CD14-positive monocyte (primary cell): Measurements from ENCODE around the gene CLDND2. TPM values are rescaled to one million over a fixed set of nuclear protein-coding genes. Genes with fewer than 3 reads are reported as not detected.

Experiments used
- DNase-seq, 3 donors: peaks; one replicate each; pipeline ENCODE4 v3.0.0-alpha.2; 2011 to 2022
- H2AFZ ChIP-seq: 2 replicates; pipeline ENCODE4 v1.6.0; 2012; ENCODE audit warnings: mild to moderate bottlenecking, low read depth, low read length, inconsistent platforms; ENCODE audit not compliant: insufficient read depth, poor library complexity, severe bottlenecking
- H3K27ac ChIP-seq, 2 donors: 1 replicate in 1 of 2; 2 replicates in 1 of 2; pipeline ENCODE4 v1.5.1; 2012 to 2013; ENCODE audit warnings: low read length in 2 of 2, control low read depth in 1 of 2, inconsistent platforms in 1 of 2, low read depth in 1 of 2, mild to moderate bottlenecking in 1 of 2
- H3K27me3 ChIP-seq, 2 donors: one replicate each; pipeline versions ENCODE4 v1.6.0 to v1.6.1; 2011 to 2013; ENCODE audit warnings: low read length in 2 of 2; ENCODE audit not compliant: control insufficient read depth in 2 of 2, insufficient read depth in 2 of 2
- H3K36me3 ChIP-seq, 2 donors: replicated peaks in 1 of 2; 1 replicate in 1 of 2; 2 replicates in 1 of 2; pipeline versions ENCODE4 v1.5.1 to v1.6.1; 2012 to 2013; ENCODE audit warnings: low read length in 2 of 2, control low read depth in 1 of 2, inconsistent platforms in 1 of 2, mild to moderate bottlenecking in 1 of 2; ENCODE audit not compliant: insufficient read depth in 2 of 2, control insufficient read depth in 1 of 2
- H3K4me1 ChIP-seq, 2 donors: 1 replicate in 1 of 2; 2 replicates in 1 of 2; pipeline versions ENCODE4 v1.5.1 to v1.6.1; 2012 to 2013; ENCODE audit warnings: low read length in 2 of 2, control low read depth in 1 of 2, inconsistent platforms in 1 of 2, mild to moderate bottlenecking in 1 of 2, moderate library complexity in 1 of 2; ENCODE audit not compliant: insufficient read depth in 2 of 2, control insufficient read depth in 1 of 2
- H3K4me2 ChIP-seq: replicated peaks from 2 replicates; pipeline ENCODE3; 2012; ENCODE audit warnings: low read length, moderate library complexity, mild to moderate bottlenecking; ENCODE audit not compliant: poor library complexity, severe bottlenecking; ENCODE audit errors: extremely low read depth
- H3K4me3 ChIP-seq, 3 experiments: fragments of 200-600 bp in 1 of 3; sonication (generic) in 1 of 3; replicated peaks in 1 of 3; 1 replicate in 2 of 3; 2 replicates in 1 of 3; pipeline ENCODE4 v1.5.1; 2011 to 2013; ENCODE audit warnings: low read length in 3 of 3, mild to moderate bottlenecking in 3 of 3, control low read depth in 2 of 3, low read depth in 2 of 3, inconsistent platforms in 1 of 3, moderate library complexity in 1 of 3
- H3K79me2 ChIP-seq: 2 replicates; pipeline ENCODE4 v1.6.0; 2012; ENCODE audit warnings: mild to moderate bottlenecking, control low read depth, inconsistent platforms, low read length, moderate library complexity; ENCODE audit not compliant: insufficient read depth
- H3K9ac ChIP-seq: 2 replicates; pipeline ENCODE4 v1.6.0; 2017; ENCODE audit warnings: low read length, mild to moderate bottlenecking; ENCODE audit not compliant: insufficient read depth, poor library complexity, severe bottlenecking
- H3K9me3 ChIP-seq, 2 donors: replicated peaks in 1 of 2; 1 replicate in 1 of 2; 2 replicates in 1 of 2; pipeline versions ENCODE4 v1.5.1 to v1.6.1; 2012 to 2013; ENCODE audit warnings: low read length in 2 of 2, control low read depth in 1 of 2; ENCODE audit not compliant: control insufficient read depth in 1 of 2, insufficient read depth in 1 of 2
- H4K20me1 ChIP-seq: 2 replicates; pipeline ENCODE4 v1.6.0; 2012; ENCODE audit warnings: mild to moderate bottlenecking, low read length, control low read depth, moderate library complexity; ENCODE audit not compliant: insufficient read depth
- H3K27ac Mint-ChIP-seq, 7 donors: one replicate each; pipeline ENCODE4 v1.8.0; 2020; ENCODE audit warnings: mild to moderate bottlenecking in 7 of 7, mixed read lengths in 7 of 7, moderate library complexity in 6 of 7, inconsistent platforms in 2 of 7
- H3K27me3 Mint-ChIP-seq, 3 donors: one replicate each; pipeline ENCODE4 v1.8.0; 2021 to 2022; ENCODE audit warnings: low read depth in 3 of 3, mild to moderate bottlenecking in 3 of 3, mixed read lengths in 3 of 3, moderate library complexity in 3 of 3, inconsistent platforms in 1 of 3
- H3K36me3 Mint-ChIP-seq, 2 donors: one replicate each; pipeline ENCODE4 v1.8.0; 2020; ENCODE audit warnings: mixed read lengths in 2 of 2, inconsistent platforms in 1 of 2, mild to moderate bottlenecking in 1 of 2
- H3K4me1 Mint-ChIP-seq: one replicate; pipeline ENCODE4 v1.8.0; 2020; ENCODE audit warnings: mild to moderate bottlenecking, mixed read lengths
- H3K4me3 Mint-ChIP-seq, 2 donors: one replicate each; pipeline ENCODE4 v1.8.0; 2020; ENCODE audit warnings: mild to moderate bottlenecking in 2 of 2, mixed read lengths in 2 of 2, moderate library complexity in 1 of 2
- H3K9me3 Mint-ChIP-seq, 7 donors: one replicate each; pipeline ENCODE4 v1.8.0; 2020 to 2022; ENCODE audit warnings: mixed read lengths in 7 of 7, mild to moderate bottlenecking in 6 of 7, moderate library complexity in 6 of 7, inconsistent platforms in 2 of 7
- WGBS: methylation state at CpG from one replicate; pipeline ENCODE4 v1.1.5; 2013; ENCODE audit warnings: missing lambda C conversion rate; ENCODE audit not compliant: insufficient coverage; 5-methylcytosine and 5-hydroxymethylcytosine counted together
- intact Hi-C, 2 donors: fragments of 100-400 bp; cut with micrococcal nuclease; formaldehyde crosslinking; loops; one replicate each; pipeline versions ENCODE4 v1.15.0 to v1.15.1; 2023
- polyA plus RNA-seq, 3 donors: library from polyadenylated mRNA; depleted of rRNA in 1 of 3; unstranded in 2 of 3; stranded (reverse) in 1 of 3; fragments of 300-500 nt in 2 of 3; fragments of >200 nt in 1 of 3; fragmentation: Illumina TruSeq in 2 of 3; gene quantifications; 1 replicate in 2 of 3; 2 replicates in 1 of 3; pipeline ENCODE4 v1.2.3, GENCODE V29; 2012 to 2021
- TF ChIP-seq, protein P1 (sequence below): fragments of 200-600 bp; IDR thresholded peaks from one replicate; pipeline ENCODE4 v1.8.0; 2022; ENCODE audit warnings: antibody characterized with exemption, mild to moderate bottlenecking

CLDND2 gene
- polyA plus RNA-seq, 3 donors, result 0.08 TPM; not detected in 2

DNA sequence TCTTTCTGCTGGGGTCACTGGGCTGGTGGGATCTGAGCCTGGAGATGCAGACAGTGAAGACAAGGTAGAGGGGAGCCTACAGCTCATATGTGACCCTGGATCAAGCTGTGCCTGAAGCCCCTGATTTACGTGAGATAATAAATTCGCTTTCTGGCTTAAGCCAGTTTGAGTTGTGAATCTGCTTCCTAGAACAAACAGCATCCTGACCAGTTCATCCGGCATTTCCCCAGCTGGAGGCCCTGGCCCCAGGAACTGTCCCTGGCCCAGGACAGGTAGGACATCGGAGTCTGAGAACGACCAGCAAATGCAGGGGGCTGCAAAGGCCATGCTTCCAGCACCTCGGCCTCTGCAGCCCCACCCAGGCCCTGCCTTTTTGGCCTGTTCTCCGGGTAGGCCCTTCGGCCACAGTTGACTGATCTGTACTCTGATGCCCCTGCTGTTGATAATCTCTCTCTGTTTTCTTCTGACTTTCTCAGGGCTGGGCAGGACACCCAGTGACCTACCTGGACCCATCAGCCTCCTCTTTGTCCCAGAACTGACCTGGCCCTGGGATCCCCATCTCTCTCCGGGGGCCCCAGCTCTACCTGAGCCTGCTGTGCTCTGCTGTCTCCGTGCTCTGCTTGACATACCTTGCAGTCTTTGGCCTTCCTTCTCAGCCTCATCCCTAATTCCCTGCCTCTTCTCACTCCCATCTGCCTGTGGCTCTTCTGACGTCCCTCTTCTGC is 17.4 kb downstream of the CLDND2 start:
- Mint-ChIP-seq H3K27ac (peak overlapping the region in 1 of 7 donors; percentile 50), H3K36me3 (peaks cover 60 to 67% of the 10 kb centered on the region in 2 donors), H3K4me3 (no peak overlapping the region), H3K27me3 (peaks cover 0 to 5% (median 2%) of the 10 kb centered on the region in 3 donors), H3K9me3 (no peaks in the 10 kb centered on the region), H3K4me1 (peaks cover 2% of the 10 kb centered on the region)
- TF ChIP-seq, protein P1, sequence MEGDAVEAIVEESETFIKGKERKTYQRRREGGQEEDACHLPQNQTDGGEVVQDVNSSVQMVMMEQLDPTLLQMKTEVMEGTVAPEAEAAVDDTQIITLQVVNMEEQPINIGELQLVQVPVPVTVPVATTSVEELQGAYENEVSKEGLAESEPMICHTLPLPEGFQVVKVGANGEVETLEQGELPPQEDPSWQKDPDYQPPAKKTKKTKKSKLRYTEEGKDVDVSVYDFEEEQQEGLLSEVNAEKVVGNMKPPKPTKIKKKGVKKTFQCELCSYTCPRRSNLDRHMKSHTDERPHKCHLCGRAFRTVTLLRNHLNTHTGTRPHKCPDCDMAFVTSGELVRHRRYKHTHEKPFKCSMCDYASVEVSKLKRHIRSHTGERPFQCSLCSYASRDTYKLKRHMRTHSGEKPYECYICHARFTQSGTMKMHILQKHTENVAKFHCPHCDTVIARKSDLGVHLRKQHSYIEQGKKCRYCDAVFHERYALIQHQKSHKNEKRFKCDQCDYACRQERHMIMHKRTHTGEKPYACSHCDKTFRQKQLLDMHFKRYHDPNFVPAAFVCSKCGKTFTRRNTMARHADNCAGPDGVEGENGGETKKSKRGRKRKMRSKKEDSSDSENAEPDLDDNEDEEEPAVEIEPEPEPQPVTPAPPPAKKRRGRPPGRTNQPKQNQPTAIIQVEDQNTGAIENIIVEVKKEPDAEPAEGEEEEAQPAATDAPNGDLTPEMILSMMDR, result no peak
- Histone ChIP-seq H3K27me3 (no peaks in the 10 kb centered on the region), H2AFZ (no peak overlapping the region), H4K20me1 (no peaks in the 10 kb centered on the region), H3K9ac (no peak overlapping the region), H3K9me3 (no peaks in the 10 kb centered on the region), H3K4me1 (no peaks in the 10 kb centered on the region), H3K36me3 (peaks cover 59 to 70% of the 10 kb centered on the region in 2 donors), H3K27ac (no peak overlapping the region), H3K4me2 (no peak overlapping the region), H3K79me2 (peaks cover 3% of the 10 kb centered on the region), H3K4me3 (no peak overlapping the region)
- intact Hi-C loops, result no loop called here
- DNase-seq, result no peak
- WGBS, result over 99% methylated on average over 10 of the region's 11 CpGs

DNA sequence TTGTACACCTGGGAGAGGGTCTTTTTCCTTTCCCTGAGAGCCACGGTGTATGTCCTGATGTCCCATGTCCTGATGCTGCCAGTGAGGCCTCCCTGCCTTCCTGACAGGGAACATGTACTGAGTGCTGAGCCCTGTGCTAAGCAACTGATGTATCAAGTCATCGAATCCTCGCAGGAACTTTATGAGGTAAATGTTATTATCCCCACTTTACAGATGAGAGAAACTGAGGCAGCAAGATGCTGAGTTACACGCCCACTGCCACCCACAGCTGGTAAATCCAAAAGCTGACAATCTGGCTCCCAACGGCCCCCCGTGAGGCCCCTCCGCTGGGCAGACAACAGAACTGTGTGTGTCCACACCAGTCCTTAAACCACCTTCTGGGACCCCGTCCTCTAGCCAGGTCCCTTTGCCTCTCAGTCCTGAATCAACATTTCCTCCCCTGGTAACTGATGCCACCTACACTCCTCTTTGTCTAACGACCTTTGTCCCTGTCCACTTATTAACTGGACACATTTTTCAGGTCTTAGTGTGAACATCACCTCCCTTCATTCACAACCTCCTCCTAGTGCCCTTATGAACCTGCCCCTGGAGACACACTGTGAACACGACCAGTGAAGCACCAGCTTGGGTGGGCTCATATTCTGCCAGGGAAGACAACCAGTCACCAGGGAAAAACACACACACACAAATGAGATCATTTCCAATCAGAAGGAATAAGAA is 21.4 kb downstream of the CLDND2 start:
- TF ChIP-seq, protein P1, result no peak
- no peaks in the 10 kb centered on the region for H3K9me3 Mint-ChIP-seq
- WGBS, result 87% methylated on average over 7 of the region's 10 CpGs
- intact Hi-C loops, result no loop called here
- no peaks in the 10 kb centered on the region for H3K79me2 ChIP-seq
- no peak overlapping the region for H3K9ac ChIP-seq
- H3K4me3 ChIP-seq, result no peak overlapping the region
- no peak overlapping the region for H3K27ac Mint-ChIP-seq
- no peak for DNase-seq
- H4K20me1 ChIP-seq, result no peaks in the 10 kb centered on the region
- H3K4me1 Mint-ChIP-seq, result no peaks in the 10 kb centered on the region
- no peaks in the 10 kb centered on the region for H3K4me1 ChIP-seq
- no peak overlapping the region for H3K27ac ChIP-seq
- no peak overlapping the region for H3K4me3 Mint-ChIP-seq
- H3K36me3 Mint-ChIP-seq, result peaks cover 63 to 65% of the 10 kb centered on the region in 2 donors
- no peak overlapping the region for H2AFZ ChIP-seq
- H3K27me3 ChIP-seq, result peaks cover 0 to 2% of the 10 kb centered on the region in 2 donors
- H3K4me2 ChIP-seq, result no peak overlapping the region
- peaks cover 64 to 74% of the 10 kb centered on the region in 2 donors for H3K36me3 ChIP-seq
- no peaks in the 10 kb centered on the region for H3K9me3 ChIP-seq
- peaks cover 4 to 6% (median 5%) of the 10 kb centered on the region in 3 donors for H3K27me3 Mint-ChIP-seq
